ENCODE data around the gene KRTAP3-2.

The KRTAP3-2 gene

DNA sequence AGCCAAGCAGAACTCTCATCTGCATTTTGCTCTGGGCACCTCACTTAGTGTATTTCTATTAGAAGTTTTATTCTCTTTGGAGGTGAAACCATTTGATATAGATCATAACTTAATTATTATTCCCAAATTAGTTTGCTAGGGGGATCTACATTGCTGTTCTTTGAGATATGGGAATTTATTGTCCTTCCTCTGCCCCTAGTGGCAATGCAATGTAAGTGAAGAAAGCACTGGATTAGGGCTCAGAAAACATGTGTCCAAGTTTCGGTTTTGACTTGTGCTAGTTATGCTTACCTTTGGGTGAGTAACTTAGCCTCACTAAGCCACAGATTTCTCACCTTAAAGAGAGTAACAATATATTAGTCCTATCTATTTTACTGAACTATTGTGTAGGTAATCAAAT, 35.9 kb downstream of the KRTAP3-2 start:
- H3K9ac ChIP-seq (ENCODE audit: low read depth, low read length) = no peak overlapping the region
- no peaks in the 10 kb centered on the region for H3K36me3 ChIP-seq (ENCODE audit: control insufficient read depth, insufficient read depth, low read length)
- no peak overlapping the region for H3K27ac ChIP-seq (ENCODE audit: low read depth, low read length)
- no peaks in the 10 kb centered on the region for H3K4me1 ChIP-seq (ENCODE audit: control insufficient read depth, insufficient read depth, low read length)
- no peaks in the 10 kb centered on the region for H3K27me3 ChIP-seq (ENCODE audit: control insufficient read depth, insufficient read depth, low read length)
- no peak overlapping the region for H3K4me3 ChIP-seq (ENCODE audit: low read depth, low read length)
- no peaks in the 10 kb centered on the region for H3K9me3 ChIP-seq (ENCODE audit: control insufficient read depth, insufficient read depth, low read length)

DNA sequence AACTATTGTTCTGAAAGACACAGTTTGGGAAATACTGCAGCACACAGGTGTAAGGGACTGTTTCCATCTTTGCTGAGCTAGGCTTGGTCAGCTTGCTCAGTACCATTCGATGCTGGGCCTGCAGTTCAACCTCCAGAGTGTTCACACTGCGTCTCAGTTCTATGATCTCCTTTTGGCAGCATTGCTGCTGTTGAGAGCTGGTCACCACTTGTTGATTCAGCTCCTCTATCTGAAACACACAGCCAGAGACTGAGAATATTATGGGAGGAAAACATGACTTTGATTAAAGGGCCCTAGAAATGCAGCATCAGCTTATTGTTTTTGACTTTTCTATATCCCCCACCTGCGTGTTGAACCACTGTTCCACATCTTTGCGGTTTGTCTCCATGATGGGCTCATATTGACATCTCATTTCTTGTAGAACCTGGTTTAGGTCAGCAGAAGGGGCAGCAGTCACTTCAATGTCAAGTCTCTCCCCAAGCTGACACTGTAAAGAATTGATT, 37.6 kb downstream of the KRTAP3-2 start:
- Histone ChIP-seq H3K27me3 (ENCODE audit: control insufficient read depth, insufficient read depth, low read length) (no peaks in the 10 kb centered on the region), H3K36me3 (ENCODE audit: control insufficient read depth, insufficient read depth, low read length) (no peaks in the 10 kb centered on the region), H3K27ac (ENCODE audit: low read depth, low read length) (no peak overlapping the region), H3K9me3 (ENCODE audit: control insufficient read depth, insufficient read depth, low read length) (no peaks in the 10 kb centered on the region), H3K9ac (ENCODE audit: low read depth, low read length) (no peak overlapping the region), H3K4me1 (ENCODE audit: control insufficient read depth, insufficient read depth, low read length) (peaks cover 15% of the 10 kb centered on the region), H3K4me3 (ENCODE audit: low read depth, low read length) (no peak overlapping the region)

DNA sequence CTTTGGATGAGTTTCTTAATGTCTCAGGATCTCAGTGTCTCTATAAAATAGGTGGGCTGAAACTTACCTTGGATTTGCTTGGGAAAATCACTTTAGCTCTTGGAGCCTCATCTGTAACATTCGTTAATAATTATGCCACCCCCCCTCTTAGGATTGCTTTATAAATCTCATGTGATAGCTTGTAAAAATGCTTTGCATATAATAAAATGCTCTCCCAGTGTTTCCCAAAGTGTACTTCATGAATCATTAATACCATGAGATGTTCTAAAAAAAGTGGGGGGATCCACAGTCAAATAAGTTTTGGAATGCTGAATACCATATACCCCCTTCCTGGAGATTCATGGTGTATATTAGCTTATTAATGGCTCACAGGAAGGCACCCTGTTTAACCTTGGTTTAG, 38.1 kb downstream of the KRTAP3-2 start:
- H3K9me3 ChIP-seq (ENCODE audit: control insufficient read depth, insufficient read depth, low read length) = no peaks in the 10 kb centered on the region
- no peak overlapping the region for H3K4me3 ChIP-seq (ENCODE audit: low read depth, low read length)
- peaks cover 20% of the 10 kb centered on the region for H3K4me1 ChIP-seq (ENCODE audit: control insufficient read depth, insufficient read depth, low read length)
- no peak overlapping the region for H3K9ac ChIP-seq (ENCODE audit: low read depth, low read length)
- H3K27ac ChIP-seq (ENCODE audit: low read depth, low read length) = no peak overlapping the region
- no peaks in the 10 kb centered on the region for H3K27me3 ChIP-seq (ENCODE audit: control insufficient read depth, insufficient read depth, low read length)
- H3K36me3 ChIP-seq (ENCODE audit: control insufficient read depth, insufficient read depth, low read length) = no peaks in the 10 kb centered on the region

DNA sequence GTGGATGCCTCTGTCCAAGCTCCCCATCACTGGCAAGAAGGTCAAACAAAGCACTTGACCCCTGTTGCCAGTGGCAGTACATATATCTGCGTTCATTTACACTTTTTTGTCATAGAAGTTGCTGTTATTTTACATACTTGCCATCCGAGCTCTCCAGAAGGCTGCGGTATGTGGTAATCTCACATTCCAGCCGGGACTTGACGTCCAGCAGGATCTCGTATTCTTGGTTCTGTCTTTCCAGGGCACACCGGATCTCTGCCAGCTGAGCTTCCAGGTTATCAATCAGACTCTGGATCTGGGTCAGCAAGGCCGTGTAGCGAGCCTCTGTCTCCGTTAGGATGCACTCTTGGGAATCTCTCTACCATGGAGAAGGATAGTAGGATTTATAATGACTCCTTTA, 39.6 kb downstream of the KRTAP3-2 start:
- Histone ChIP-seq H3K9me3 (ENCODE audit: control insufficient read depth, insufficient read depth, low read length) (no peaks in the 10 kb centered on the region), H3K27ac (ENCODE audit: low read depth, low read length) (no peak overlapping the region), H3K36me3 (ENCODE audit: control insufficient read depth, insufficient read depth, low read length) (no peaks in the 10 kb centered on the region), H3K4me3 (ENCODE audit: low read depth, low read length) (no peak overlapping the region), H3K27me3 (ENCODE audit: control insufficient read depth, insufficient read depth, low read length) (no peaks in the 10 kb centered on the region), H3K4me1 (ENCODE audit: control insufficient read depth, insufficient read depth, low read length) (peaks cover 24% of the 10 kb centered on the region), H3K9ac (ENCODE audit: low read depth, low read length) (no peak overlapping the region)

DNA sequence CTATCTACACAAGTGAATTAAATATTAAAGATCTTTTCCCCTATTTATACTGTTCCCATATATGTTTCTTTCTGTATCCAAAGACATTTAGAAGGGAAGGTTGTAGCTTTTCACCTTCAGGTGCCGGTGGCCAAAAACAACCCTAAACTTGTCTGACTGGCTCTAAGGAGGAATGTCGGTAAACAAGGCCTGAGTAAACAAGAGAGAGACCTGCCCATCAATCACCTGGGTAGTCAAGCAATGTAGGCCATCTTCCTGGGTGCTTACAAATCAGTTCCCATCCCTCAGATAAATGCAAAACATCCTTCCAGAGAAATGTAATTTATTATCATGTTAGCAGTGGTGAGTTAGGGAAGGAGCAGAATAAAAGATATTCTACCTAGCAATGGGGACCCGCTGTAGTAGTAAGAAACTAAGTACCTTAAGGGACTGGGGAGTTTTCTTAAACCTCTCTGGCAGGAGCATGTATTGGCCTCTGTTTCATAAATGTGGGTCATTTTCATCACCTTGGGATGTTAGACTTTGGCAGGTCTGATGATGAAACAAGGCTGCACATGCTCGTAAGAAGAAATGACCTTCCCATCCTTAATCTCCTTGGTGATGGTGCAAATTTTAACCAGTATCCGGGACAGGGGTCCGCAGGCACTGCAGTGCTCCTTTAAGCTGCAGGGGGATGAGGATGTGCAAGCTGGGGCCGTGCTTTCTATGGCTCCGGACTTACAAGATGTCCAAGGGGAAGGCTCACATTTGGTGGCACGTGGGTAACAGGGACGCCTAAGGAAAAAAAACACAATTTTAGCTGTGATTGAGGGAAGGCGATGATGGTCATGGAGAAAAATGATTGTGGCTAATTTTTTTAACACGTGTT, 41.4 kb downstream of the KRTAP3-2 start:
- Histone ChIP-seq H3K4me3 (ENCODE audit: low read depth, low read length) (no peak overlapping the region), H3K27ac (ENCODE audit: low read depth, low read length) (no peak overlapping the region), H3K36me3 (ENCODE audit: control insufficient read depth, insufficient read depth, low read length) (no peaks in the 10 kb centered on the region), H3K9me3 (ENCODE audit: control insufficient read depth, insufficient read depth, low read length) (no peaks in the 10 kb centered on the region), H3K27me3 (ENCODE audit: control insufficient read depth, insufficient read depth, low read length) (no peaks in the 10 kb centered on the region), H3K4me1 (ENCODE audit: control insufficient read depth, insufficient read depth, low read length) (peaks cover 24% of the 10 kb centered on the region), H3K9ac (ENCODE audit: low read depth, low read length) (no peak overlapping the region)

DNA sequence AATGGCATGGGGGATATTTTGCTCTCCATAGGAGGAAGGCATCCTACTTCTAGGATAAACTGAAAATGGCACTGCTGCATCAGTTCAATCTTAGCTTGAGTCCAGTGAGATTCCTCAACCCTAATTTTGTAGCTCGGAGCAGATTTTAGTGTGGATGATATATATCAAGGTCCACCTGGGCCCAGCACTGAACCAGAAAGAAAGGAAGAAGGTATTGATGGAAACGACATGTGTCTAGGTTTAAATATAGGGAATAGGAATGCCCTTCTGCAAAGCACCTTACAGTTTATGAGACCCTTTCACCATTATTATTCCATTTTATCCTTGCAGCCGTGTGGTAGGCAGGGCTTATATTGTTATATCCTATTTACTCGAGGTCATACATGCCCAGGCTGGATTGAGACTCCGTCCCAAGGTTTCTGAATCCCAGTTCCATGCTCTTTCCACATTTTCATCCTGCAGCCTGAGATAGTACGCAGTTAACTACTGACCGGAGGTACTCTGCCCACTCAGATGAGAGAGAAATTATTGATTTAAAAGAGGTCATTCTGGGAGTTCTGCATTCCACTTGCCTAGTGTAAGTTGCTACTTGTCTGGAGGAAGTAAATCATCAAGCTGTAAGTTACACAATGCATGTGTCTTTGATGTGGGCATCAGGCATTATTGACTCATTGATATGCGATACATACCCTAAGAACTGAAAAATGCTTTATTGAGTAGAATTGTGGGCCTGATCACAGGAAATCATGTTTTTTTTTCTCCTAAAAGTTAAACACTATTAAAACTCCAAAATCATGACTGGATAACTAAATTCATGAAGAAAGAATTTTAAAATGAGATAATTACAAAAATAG, 43.1 kb downstream of the KRTAP3-2 start:
- no peaks in the 10 kb centered on the region for H3K9me3 ChIP-seq (ENCODE audit: control insufficient read depth, insufficient read depth, low read length)
- no peaks in the 10 kb centered on the region for H3K36me3 ChIP-seq (ENCODE audit: control insufficient read depth, insufficient read depth, low read length)
- H3K9ac ChIP-seq (ENCODE audit: low read depth, low read length) = no peak overlapping the region
- peaks cover 24% of the 10 kb centered on the region for H3K4me1 ChIP-seq (ENCODE audit: control insufficient read depth, insufficient read depth, low read length)
- H3K27me3 ChIP-seq (ENCODE audit: control insufficient read depth, insufficient read depth, low read length) = no peaks in the 10 kb centered on the region
- H3K27ac ChIP-seq (ENCODE audit: low read depth, low read length) = no peak overlapping the region
- H3K4me3 ChIP-seq (ENCODE audit: low read depth, low read length) = no peak overlapping the region

DNA sequence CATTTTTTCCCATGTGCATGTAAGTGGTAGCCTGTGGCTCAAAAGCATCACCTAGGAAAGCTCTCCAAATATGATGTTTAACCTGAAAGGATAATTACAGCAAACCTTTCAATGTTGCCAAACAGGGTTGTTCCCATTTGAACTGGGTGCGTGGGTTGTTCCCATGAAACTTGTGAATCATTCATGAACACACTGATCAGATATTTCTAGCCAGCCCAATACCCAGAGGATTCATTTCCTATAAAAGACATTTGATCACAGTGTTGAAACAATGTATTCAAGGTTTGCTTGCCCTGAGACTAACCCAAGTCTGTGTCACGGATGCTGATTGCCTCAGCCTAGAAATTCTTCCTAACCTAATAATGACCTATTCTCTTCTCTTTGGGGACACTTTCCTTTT, 45.8 kb downstream of the KRTAP3-2 start:
- Histone ChIP-seq H3K4me3 (ENCODE audit: low read depth, low read length) (no peak overlapping the region), H3K27me3 (ENCODE audit: control insufficient read depth, insufficient read depth, low read length) (no peaks in the 10 kb centered on the region), H3K9ac (ENCODE audit: low read depth, low read length) (no peak overlapping the region), H3K27ac (ENCODE audit: low read depth, low read length) (no peak overlapping the region), H3K9me3 (ENCODE audit: control insufficient read depth, insufficient read depth, low read length) (no peaks in the 10 kb centered on the region), H3K4me1 (ENCODE audit: control insufficient read depth, insufficient read depth, low read length) (peaks cover 24% of the 10 kb centered on the region), H3K36me3 (ENCODE audit: control insufficient read depth, insufficient read depth, low read length) (no peaks in the 10 kb centered on the region)

DNA sequence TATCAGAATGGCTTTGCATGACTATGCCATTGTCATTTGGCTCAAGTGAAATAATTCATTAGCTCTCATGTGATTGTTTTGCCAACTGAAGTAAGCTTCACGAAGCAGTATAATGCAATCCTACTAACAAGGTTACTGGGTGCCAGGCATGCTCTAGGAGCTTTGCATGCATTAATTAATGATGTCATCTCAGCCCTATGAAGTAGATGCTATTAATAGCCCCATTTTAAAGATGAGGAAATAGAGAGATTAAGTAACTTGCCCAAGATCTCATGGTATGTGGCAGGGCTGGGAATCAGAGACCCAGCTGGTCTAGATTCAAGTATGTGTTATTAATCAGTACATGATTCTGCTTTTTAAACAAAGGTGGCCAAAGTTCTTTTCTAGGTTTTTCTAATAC, 47.0 kb downstream of the KRTAP3-2 start:
- no peaks in the 10 kb centered on the region for H3K27me3 ChIP-seq (ENCODE audit: control insufficient read depth, insufficient read depth, low read length)
- no peak overlapping the region for H3K9ac ChIP-seq (ENCODE audit: low read depth, low read length)
- no peaks in the 10 kb centered on the region for H3K9me3 ChIP-seq (ENCODE audit: control insufficient read depth, insufficient read depth, low read length)
- no peaks in the 10 kb centered on the region for H3K36me3 ChIP-seq (ENCODE audit: control insufficient read depth, insufficient read depth, low read length)
- no peak overlapping the region for H3K4me3 ChIP-seq (ENCODE audit: low read depth, low read length)
- H3K27ac ChIP-seq (ENCODE audit: low read depth, low read length) = no peak overlapping the region
- H3K4me1 ChIP-seq (ENCODE audit: control insufficient read depth, insufficient read depth, low read length) = peaks cover 14% of the 10 kb centered on the region

DNA sequence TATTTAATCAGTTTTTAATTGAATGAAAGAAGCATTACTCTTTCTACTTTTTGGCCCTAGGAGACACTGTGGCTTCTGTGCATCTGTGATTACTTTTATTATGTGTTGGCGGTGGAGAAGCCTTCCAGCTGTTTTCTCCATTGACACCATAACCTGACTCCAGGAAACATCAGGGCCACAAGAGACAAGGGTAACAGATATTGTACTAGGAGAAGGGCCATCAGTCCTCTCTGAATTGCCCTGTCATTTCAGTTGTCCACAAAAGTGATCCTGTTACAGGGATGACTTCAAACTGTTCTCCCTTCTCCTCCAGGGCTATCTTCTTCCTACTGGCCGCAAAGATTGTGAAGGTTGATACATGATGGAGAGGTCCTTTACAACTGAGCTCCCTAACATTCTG, 47.6 kb downstream of the KRTAP3-2 start:
- no peaks in the 10 kb centered on the region for H3K27me3 ChIP-seq (ENCODE audit: control insufficient read depth, insufficient read depth, low read length)
- H3K4me3 ChIP-seq (ENCODE audit: low read depth, low read length) = no peak overlapping the region
- H3K27ac ChIP-seq (ENCODE audit: low read depth, low read length) = no peak overlapping the region
- peaks cover 9% of the 10 kb centered on the region for H3K4me1 ChIP-seq (ENCODE audit: control insufficient read depth, insufficient read depth, low read length)
- H3K9ac ChIP-seq (ENCODE audit: low read depth, low read length) = no peak overlapping the region
- no peaks in the 10 kb centered on the region for H3K36me3 ChIP-seq (ENCODE audit: control insufficient read depth, insufficient read depth, low read length)
- H3K9me3 ChIP-seq (ENCODE audit: control insufficient read depth, insufficient read depth, low read length) = no peaks in the 10 kb centered on the region

DNA sequence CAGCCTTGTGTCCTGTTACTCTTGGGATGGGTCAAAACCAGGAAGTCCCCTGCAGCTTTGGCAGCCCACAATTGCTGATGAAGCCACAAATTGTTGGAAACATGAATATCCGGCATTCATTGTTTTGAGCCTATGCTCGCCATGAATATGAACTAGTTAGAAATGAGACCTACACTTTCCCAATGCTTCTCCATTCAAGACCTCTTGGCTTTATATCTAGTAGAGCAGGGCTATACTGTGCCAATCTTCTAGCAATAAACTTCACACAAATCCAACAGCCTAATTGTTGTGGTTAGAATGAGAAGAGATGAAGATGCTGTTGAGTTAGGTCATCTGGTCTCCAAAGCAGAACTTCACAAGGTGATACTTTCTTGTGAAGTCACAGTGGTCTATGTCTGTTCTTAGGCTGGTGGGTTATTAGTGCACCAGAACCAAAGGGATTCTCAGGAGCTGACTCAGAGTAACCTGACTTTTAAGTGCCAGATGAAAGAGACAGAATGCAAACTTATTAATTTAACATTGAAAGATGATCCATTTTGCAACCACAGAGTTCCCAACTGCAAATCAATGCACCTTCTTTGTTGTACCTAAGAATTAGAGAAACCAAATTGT, 48.6 kb downstream of the KRTAP3-2 start:
- Histone ChIP-seq H3K27me3 (ENCODE audit: control insufficient read depth, insufficient read depth, low read length) (no peaks in the 10 kb centered on the region), H3K4me1 (ENCODE audit: control insufficient read depth, insufficient read depth, low read length) (no peaks in the 10 kb centered on the region), H3K4me3 (ENCODE audit: low read depth, low read length) (no peak overlapping the region), H3K9me3 (ENCODE audit: control insufficient read depth, insufficient read depth, low read length) (no peaks in the 10 kb centered on the region), H3K36me3 (ENCODE audit: control insufficient read depth, insufficient read depth, low read length) (no peaks in the 10 kb centered on the region), H3K9ac (ENCODE audit: low read depth, low read length) (no peak overlapping the region), H3K27ac (ENCODE audit: low read depth, low read length) (no peak overlapping the region)

Measured in HUES48 (cell line).